NCI-H187 (cell line): ENCODE measurements around the gene SLC39A5.
"Not testable (repeated sequence)": the region's sequence is repeated elsewhere in the genome, so short reads cannot be mapped to it uniquely, and the experiment has no call there.

Source experiments
- DNase-seq, 2 experiments: peaks; one replicate each; lab custom pipeline; 2025; lab: John Stamatoyannopoulos, UW

SLC39A5 gene

GRCh38 chr12:56244494-56244893, 14.6 kb downstream of the SLC39A5 start:
- DNase-seq, result no peak

- no peak for DNase-seq
Measured at GRCh38 chr12:56247923-56248322, 18.1 kb downstream of the SLC39A5 start.

DNA sequence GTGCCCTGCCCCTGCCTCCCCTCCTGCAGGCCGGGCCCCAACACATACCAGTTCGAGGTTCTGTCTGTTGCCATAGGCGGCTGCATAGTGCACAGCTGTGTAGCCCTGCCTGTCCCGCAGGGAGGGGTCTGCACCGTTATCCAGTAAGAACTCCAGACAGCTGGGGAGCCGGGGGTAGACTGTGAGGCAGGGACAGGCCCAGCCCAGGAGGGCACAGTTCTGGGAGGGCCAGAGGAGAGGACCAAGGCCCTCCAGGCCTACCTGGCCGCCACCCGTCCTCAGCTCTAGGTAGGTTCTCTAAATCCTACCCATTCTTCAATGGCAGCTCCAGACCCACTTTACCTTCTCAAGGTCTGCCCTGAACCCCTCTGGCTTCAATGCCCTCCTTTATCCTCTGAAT, 18.9 kb downstream of the SLC39A5 start:
- no peak for DNase-seq

- DNase-seq, result no peak
Measured at GRCh38 chr12:56252649-56253048, 22.8 kb downstream of the SLC39A5 start.

- DNase-seq, result no peak
Measured at GRCh38 chr12:56253091-56253490, 23.2 kb downstream of the SLC39A5 start.

GRCh38 chr12:56255671-56256070, 25.8 kb downstream of the SLC39A5 start:
- DNase-seq, result no peak

GRCh38 chr12:56256326-56256960, 26.6 kb downstream of the SLC39A5 start:
- no peak for DNase-seq

DNA sequence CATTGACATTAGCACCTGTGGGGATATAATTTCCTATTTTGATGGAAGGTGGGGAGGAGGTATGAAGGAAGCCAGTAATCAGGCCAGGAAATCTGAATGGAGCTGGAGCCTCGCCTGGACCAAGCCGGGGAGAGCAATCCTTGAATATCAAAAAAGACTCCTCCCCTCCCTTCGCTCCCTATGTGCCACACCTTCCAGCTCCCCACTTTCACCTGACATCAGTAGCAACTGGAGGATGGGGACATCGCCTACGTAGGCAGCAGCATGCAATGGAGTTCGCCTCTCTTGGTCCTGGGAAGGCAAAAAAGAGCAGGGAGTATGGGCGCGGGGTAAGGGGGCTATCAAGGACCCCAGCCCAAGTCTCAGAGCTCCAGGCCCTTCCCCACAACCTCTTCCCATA, 27.2 kb downstream of the SLC39A5 start:
- no peak for DNase-seq

DNA sequence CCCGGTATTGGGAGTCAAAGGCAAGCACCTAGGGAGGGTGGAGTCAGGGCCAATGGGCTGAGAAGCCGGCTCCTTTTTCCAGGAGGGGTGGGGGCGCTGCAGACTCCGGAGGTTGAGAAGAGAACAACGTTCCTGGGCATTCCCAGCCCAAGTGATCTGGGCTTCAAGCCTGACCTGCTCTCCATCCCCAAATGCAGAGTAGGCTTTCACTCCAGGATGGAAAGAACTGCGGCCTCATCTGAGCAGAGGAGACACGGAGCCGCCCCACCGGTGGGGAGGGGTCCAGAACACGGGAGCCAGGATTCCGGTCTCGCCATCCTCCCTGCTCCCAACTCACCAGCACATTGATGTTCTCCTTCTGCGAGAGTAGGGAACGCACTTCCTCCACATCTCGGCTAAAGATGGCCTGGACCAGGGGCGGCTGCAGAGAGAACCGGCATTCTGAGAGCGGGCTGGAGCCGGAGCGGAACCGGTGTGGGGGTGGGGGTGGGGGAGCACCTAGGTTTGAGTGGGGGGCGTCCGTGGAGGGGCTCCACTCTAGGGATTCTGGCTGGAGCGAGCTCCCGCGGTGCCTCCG, 27.7 kb downstream of the SLC39A5 start:
- DNase-seq, result peak in 1 of 2 experiments; percentile 31

DNA sequence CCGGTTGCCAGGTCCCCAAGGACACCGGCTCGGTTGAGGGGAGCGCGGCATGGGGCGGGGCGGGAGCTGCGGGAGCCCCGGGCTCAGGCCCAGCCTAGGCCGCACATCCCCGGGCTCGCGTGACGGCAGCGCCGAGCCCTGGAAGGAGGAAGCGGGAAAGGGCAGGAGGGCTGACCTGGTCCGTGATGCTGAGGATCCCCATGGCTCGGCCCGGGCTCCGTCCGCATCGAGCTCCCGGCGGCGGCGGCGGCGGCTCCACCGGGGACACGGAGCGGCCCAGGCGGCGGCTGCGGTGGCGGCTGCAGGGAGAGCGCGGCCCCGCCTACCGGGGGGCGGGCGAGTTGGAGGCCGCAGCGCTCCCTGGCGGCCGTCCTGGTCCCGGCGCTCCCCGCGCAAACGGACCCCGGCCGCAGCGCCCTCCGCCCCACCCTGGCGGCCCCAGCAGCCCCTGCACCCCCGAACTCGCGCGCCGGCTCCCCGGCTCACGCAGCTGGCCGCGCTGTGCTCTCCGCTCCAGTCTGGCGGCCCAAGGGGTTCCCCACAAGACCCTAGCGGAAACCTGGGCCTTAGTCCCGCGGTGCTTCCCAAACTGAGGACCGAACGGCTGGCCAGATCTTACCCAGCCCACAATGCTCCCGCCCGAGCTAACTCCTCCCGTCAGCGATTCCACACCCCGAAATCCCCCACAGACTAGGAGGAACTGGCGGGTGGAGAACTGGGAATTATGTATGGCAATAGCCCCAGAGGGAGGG, 28.4 kb downstream of the SLC39A5 start, which contains the start of gene ANKRD52:
TSS of gene ANKRD52 (minus strand) at position 317 of the 752 bp plus-strand sequence. CDS start at position 202, 115 bp downstream.
- peak; percentile 47 to 81 for DNase-seq

GRCh38 chr12:56258820-56259183, 29.0 kb downstream of the SLC39A5 start:
- DNase-seq, result no peak

- DNase-seq, result no peak
Measured at GRCh38 chr12:56260380-56260779, 30.5 kb downstream of the SLC39A5 start.

- no peak for DNase-seq
Measured at GRCh38 chr12:56260921-56261320, 31.1 kb downstream of the SLC39A5 start.

DNA sequence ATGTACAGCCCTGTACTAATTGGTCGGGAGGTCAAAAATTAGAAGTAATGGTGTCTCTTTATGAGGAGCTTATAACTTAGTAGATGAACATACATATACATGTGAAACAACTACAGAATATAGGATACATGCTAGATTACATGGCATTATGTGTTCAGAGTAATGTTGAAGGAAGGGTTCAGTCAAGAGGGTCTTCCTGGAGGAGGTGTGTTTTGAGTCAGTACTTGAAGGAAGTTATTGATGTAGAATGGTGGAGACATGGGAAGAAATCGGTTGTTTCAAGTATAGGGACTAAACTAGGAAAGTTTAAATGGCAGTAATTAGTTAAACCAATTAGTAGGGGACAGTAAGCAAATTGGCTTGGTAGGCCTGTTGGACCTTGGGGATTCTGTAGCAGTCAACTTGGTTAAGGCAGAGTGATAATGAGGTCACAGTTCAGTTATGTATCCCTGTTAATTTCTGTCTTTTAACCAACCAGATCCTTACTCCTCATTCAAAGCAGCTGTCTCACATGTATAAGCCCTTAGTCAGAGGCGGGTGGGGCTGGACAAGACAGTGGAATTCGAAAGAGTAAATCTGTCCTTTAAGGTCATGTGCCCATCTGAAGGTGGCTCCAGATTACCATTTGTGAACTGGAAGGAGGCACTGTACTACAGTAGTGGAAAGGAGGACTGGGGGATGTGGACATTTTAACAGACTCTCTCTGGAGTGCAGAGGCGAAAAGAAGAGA, 31.8 kb downstream of the SLC39A5 start:
- no peak for DNase-seq

GRCh38 chr12:56262955-56263354, 33.1 kb downstream of the SLC39A5 start:
- DNase-seq, result not testable (repeated sequence)

- not testable (repeated sequence) for DNase-seq
Measured at GRCh38 chr12:56266068-56266692, 36.3 kb downstream of the SLC39A5 start.

- DNase-seq, result peak; percentile 66 to 84
Measured at GRCh38 chr12:56266693-56267442, 37.0 kb downstream of the SLC39A5 start, which contains the start of gene COQ10A. Gene COQ10A, plus strand, starts transcription at chr12:56266942. Its CDS starts 177 bp downstream, at chr12:56267119.

GRCh38 chr12:56267443-56268071, 37.7 kb downstream of the SLC39A5 start:
- no peak for DNase-seq

- no peak for DNase-seq
Measured at GRCh38 chr12:56271031-56271430, 41.2 kb downstream of the SLC39A5 start.

GRCh38 chr12:56272468-56272867, 42.6 kb downstream of the SLC39A5 start:
- not testable (repeated sequence) for DNase-seq

GRCh38 chr12:56274299-56274698, 44.4 kb downstream of the SLC39A5 start:
- no peak for DNase-seq
